Measurements from ENCODE around the gene PGGHG.
"Not testable (repeated sequence)": the region's sequence is repeated elsewhere in the genome, so short reads cannot be mapped to it uniquely, and the experiment has no call there.

The PGGHG gene

GRCh38 chr11:312092-312816 lies 23.3 kb downstream of the PGGHG start:
- peak overlapping the region; percentile 64 for H3K27ac ChIP-seq
- DNase-seq (ENCODE audit: low spot score): no peak
- ChIA-PET CTCF (interaction anchor here (0.6 to 1.1 kb wide), 4 partner anchors 45 to 1253 kb away, joined by 3 read pairs; no protein-coding TSS in a partner anchor), POLR2A (ENCODE audit: low non-redundant PET) (no interaction called here)
- no peak for TF ChIP-seq CTCF (conservative IDR thresholded peaks at IDR 0.05; ENCODE audit: low read depth)

- TF ChIP-seq CTCF (conservative IDR thresholded peaks at IDR 0.05; ENCODE audit: low read depth): no peak
- H3K27ac ChIP-seq: peak overlapping the region; percentile 96
- ChIA-PET POLR2A (ENCODE audit: low non-redundant PET) (no interaction called here), CTCF (interaction anchor here (0.7 kb wide), 1 partner anchor 1252 kb away, joined by 3 read pairs; no protein-coding TSS in a partner anchor)
- DNase-seq (ENCODE audit: low spot score): no peak
Measured at GRCh38 chr11:313304-313786, 24.4 kb downstream of the PGGHG start.

GRCh38 chr11:313787-314553 lies 25.0 kb downstream of the PGGHG start, which contains the start of gene IFITM1:
Gene IFITM1, plus strand, starts transcription at chr11:314040. Its CDS starts 131 bp downstream, at chr11:314171.
- TF ChIP-seq CTCF (conservative IDR thresholded peaks at IDR 0.05; ENCODE audit: low read depth): no peak
- H3K27ac ChIP-seq: peak within 1 kb of the TSS; percentile 96
- ChIA-PET CTCF (no interaction called here), POLR2A (ENCODE audit: low non-redundant PET) (no interaction called here)
- peak; percentile 75 for DNase-seq (ENCODE audit: low spot score)

- POLR2A ChIA-PET (ENCODE audit: low non-redundant PET); DNase-seq (ENCODE audit: low spot score); CTCF ChIA-PET: not testable (repeated sequence)
- peak overlapping the region; percentile 96 for H3K27ac ChIP-seq
Measured at GRCh38 chr11:314554-314875, 25.6 kb downstream of the PGGHG start.

DNA sequence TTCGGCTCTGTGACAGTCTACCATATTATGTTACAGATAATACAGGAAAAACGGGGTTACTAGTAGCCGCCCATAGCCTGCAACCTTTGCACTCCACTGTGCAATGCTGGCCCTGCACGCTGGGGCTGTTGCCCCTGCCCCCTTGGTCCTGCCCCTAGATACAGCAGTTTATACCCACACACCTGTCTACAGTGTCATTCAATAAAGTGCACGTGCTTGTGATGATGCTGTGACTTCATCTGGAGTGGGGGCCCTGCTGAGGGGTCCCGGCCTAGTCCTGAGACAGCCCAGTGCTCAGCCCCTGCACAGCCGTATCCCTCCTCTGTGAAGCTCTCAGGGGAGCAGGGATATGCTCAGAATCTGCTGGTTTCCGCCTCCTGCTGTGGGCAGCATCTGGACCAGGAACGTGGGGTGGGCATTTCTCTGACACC lies 26.1 kb downstream of the PGGHG start:
- peak overlapping the region; percentile 96 for H3K27ac ChIP-seq
- CTCF ChIA-PET: interaction anchor here (0.6 kb wide), 1 partner anchor 1234 kb away, joined by 4 read pairs; no protein-coding TSS in a partner anchor
- TF ChIP-seq CTCF (conservative IDR thresholded peaks at IDR 0.05; ENCODE audit: low read depth): no peak
- DNase-seq (ENCODE audit: low spot score): no peak
- POLR2A ChIA-PET (ENCODE audit: low non-redundant PET): no interaction called here

DNA sequence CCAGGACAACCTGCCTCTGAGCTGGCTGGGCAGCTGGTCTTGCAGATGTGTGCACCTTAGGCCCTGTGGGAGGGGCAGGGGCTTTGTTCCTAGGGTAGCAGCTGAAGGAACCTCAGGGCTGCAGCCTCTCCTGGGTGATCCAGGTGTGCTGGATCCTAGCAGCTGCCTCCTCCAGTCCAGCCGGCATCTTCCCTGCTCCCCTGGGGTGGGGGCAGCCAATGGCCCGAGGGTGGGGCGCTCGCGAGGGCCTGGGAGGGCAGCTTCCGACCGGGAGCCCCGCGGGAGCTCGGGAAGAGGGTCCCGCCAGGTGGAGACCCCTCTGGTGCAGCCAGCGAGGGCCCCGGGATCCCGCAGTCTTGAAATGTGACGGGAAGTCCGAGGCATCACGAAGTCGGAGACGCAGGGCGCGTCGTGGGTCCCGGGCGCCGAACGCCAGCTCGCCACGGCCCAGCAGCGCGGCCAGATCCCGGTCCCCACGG lies 26.6 kb downstream of the PGGHG start:
- ChIA-PET CTCF (interaction anchor here (0.6 kb wide), 1 partner anchor 1234 kb away, joined by 4 read pairs; no protein-coding TSS in a partner anchor), POLR2A (ENCODE audit: low non-redundant PET) (interaction anchor here (1.3 kb wide), 1 partner anchor 40 kb away, joined by 3 read pairs; no protein-coding TSS in a partner anchor)
- TF ChIP-seq CTCF (conservative IDR thresholded peaks at IDR 0.05; ENCODE audit: low read depth): no peak
- peak overlapping the region; percentile 96 for H3K27ac ChIP-seq
- DNase-seq (ENCODE audit: low spot score): no peak

All from RWPE1 (cell line).